HUES48 (cell line): ENCODE data around the gene ERI3.
"Not testable (repeated sequence)": the region's sequence is repeated elsewhere in the genome, so short reads cannot be mapped to it uniquely, and the experiment has no call there.

Experiments
- H3K27ac ChIP-seq: one replicate; pipeline ENCODE4 v1.7.0; 2013; ENCODE audit warnings: low read depth, low read length, inconsistent platforms
- H3K27me3 ChIP-seq: 2 replicates; pipeline ENCODE4 v1.6.1; 2013; ENCODE audit warnings: mild to moderate bottlenecking, low read length; ENCODE audit not compliant: control insufficient read depth, insufficient read depth
- H3K36me3 ChIP-seq: 2 replicates; pipeline ENCODE4 v1.6.1; 2013; ENCODE audit warnings: low read length; ENCODE audit not compliant: control insufficient read depth, insufficient read depth
- H3K4me1 ChIP-seq: 2 replicates; pipeline ENCODE4 v1.6.1; 2013; ENCODE audit warnings: mild to moderate bottlenecking, low read length; ENCODE audit not compliant: control insufficient read depth, insufficient read depth
- H3K4me3 ChIP-seq: 2 replicates; pipeline ENCODE4 v1.5.1; 2013; ENCODE audit warnings: mild to moderate bottlenecking, low read depth, low read length
- H3K9ac ChIP-seq: 2 replicates; pipeline ENCODE4 v1.6.1; 2013; ENCODE audit warnings: mild to moderate bottlenecking, low read depth, low read length, moderate library complexity
- H3K9me3 ChIP-seq: 2 replicates; pipeline ENCODE4 v1.6.1; 2013; ENCODE audit warnings: low read length; ENCODE audit not compliant: control insufficient read depth, insufficient read depth

Gene ERI3

DNA sequence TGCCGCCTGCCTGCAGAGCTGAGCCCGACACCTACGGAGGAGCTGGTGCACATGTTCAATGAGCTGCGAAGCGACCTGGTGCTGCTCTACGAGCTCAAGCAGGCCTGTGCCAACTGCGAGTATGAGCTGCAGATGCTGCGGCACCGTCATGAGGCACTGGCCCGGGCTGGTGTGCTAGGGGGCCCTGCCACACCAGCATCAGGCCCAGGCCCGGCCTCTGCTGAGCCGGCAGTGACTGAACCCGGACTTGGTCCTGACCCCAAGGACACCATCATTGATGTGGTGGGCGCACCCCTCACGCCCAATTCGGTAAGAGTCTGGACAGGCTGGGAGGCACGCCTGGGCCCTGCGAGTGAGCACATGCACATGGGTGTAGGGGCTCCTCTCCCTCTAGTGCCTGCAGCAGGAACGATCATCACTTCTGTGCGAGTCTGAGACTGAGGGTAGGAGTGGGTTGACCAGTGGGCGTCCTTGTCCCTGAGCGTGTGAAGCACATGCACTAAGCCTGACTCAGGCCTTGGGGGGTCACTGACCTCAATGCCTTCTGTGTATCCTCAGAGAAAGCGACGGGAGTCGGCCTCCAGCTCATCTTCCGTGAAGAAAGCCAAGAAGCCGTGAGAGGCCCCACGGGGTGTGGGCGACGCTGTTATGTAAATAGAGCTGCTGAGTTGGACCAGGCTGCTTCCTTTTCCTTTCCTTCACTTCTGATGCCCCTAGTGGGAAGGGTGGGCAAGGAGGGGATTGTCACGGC lies 134.9 kb downstream of the ERI3 start:
- peaks cover 62% of the 10 kb centered on the region for H3K36me3 ChIP-seq
- no peak overlapping the region for H3K4me3 ChIP-seq
- H3K27ac ChIP-seq = no peak overlapping the region
- no peak overlapping the region for H3K9ac ChIP-seq
- no peaks in the 10 kb centered on the region for H3K27me3 ChIP-seq
- H3K4me1 ChIP-seq = no peaks in the 10 kb centered on the region
- peaks cover 2% of the 10 kb centered on the region; the same call in 1 of the 2 replicates for H3K9me3 ChIP-seq

- Histone ChIP-seq H3K36me3 (peaks cover 68% of the 10 kb centered on the region), H3K4me3 (no peak overlapping the region)
Measured at GRCh38 chr1:44219301-44219626, 135.8 kb downstream of the ERI3 start.

GRCh38 chr1:44218503-44219300 lies 136.4 kb downstream of the ERI3 start:
- Histone ChIP-seq H3K36me3 (peaks cover 68% of the 10 kb centered on the region), H3K27ac (no peak overlapping the region), H3K4me3 (no peak overlapping the region)

More at GRCh38 chr1:44219301-44219626, 135.8 kb downstream of the ERI3 start:
- Histone ChIP-seq H3K9me3 (no peaks in the 10 kb centered on the region), H3K9ac (no peak overlapping the region), H3K4me1 (0 out of 2 replicates have a peak, but pooled peaks cover 1% of the 10 kb centered on the region), H3K27me3 (no peaks in the 10 kb centered on the region), H3K27ac (no peak overlapping the region)

GRCh38 chr1:44217809-44218410 lies 137.1 kb downstream of the ERI3 start:
- Histone ChIP-seq H3K9ac (no peak overlapping the region), H3K4me1 (peaks cover 5% of the 10 kb centered on the region; the same call in 1 of the 2 replicates), H3K36me3 (peaks cover 68% of the 10 kb centered on the region)

More at GRCh38 chr1:44218503-44219300, 136.4 kb downstream of the ERI3 start:
- Histone ChIP-seq H3K9me3 (no peaks in the 10 kb centered on the region), H3K4me1 (peaks cover 5% of the 10 kb centered on the region; the same call in 1 of the 2 replicates), H3K9ac (no peak overlapping the region), H3K27me3 (no peaks in the 10 kb centered on the region)

DNA sequence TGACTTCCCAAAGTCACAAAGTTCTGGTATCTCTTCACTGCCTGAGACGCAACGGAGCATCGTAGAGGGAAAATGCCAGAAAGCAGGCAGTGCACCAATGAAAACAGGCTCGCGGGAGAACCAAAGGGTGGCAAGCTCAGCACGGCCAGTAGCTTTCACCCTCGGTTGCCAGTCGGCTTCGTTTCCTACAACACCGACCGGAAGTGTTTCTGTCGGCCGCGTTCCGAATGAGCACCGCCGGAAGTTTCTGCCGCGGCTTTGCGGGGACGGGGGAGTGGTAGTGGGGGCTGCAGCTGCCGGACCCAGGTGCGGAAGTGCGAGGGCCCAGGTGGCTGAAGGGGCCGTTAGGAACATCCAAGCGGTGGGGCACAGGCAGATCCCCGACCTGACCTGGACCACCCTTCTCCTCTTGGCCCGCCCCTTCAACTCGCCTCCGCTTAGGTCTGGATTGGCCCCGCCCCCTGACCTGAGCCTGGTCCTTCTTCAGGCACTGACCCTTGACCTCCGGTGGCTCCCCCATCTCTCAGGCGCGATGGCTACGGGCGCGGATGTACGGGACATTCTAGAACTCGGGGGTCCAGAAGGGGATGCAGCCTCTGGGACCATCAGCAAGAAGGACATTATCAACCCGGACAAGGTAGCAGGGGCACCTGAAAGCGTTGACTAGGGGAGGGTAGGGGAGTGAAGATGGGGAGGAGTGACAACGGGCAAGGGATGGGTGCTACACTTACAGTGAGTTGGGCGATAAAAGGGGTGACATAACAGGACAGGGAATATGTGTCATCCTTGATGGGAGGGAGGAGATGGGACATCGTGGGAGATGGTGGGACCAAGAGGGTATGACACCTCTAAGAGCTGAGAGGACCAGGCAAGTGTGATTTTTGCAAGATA lies 141.6 kb downstream of the ERI3 start, which contains the start of gene DMAP1:
Gene DMAP1 (plus strand): TSS at position 250 of the 891 bp plus-strand sequence. CDS start 283 bp downstream, at position 533.
- Histone ChIP-seq H3K27me3 (no peaks in the 10 kb centered on the region), H3K9me3 (no peaks in the 10 kb centered on the region), H3K4me1 (peaks cover 5% of the 10 kb centered on the region; the same call in 1 of the 2 replicates), H3K27ac (peak within 1 kb of the TSS; percentile 51), H3K36me3 (peaks cover 36% of the 10 kb centered on the region), H3K4me3 (peak within 1 kb of the TSS; percentile 89), H3K9ac (peak within 1 kb of the TSS; percentile 62)

More at GRCh38 chr1:44217809-44218410, 137.1 kb downstream of the ERI3 start:
- Histone ChIP-seq H3K4me3 (no peak overlapping the region), H3K27me3 (no peaks in the 10 kb centered on the region), H3K27ac (no peak overlapping the region), H3K9me3 (no peaks in the 10 kb centered on the region)

DNA sequence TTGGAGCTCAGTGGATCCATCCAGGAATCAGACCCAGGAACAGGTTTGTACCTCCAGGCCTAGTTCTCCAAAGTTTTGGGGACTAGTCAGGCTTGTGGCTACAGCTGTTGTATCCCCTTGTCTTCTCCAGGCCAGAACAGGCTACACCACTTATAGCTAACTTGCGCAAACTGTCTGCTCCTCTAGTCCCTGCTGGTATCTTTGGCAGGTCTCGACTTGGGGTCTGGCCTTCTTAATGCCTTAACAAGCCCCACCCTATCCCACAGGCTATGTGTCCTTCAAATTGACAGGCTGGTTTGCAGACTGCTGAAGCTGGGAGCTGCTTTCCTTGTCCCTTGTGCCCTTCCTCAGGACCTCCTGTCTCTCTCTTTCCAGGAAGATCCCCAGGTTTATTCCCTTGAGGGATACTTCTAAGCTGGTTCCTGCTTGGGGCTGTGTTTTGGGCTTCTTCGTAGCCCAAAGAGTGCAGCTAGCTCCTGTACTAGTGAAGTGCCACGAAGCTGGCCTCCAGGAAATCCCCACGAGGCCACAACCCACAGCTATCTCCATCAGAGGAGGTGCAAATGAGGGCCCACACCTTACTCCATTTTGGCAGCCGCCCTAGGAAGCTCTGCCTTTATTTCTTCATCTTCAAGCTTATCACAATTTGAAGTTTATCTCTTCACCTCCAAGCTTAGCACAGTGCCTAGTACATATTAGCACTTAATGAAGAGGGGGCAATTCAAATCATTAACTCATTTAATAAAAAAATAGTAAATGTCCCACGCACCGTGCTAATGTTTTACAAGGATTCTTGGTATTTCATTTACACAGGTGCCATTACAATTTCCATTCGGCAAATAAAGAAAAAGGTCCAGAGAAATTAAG lies 142.5 kb downstream of the ERI3 start:
- Histone ChIP-seq H3K4me3 (peak overlapping the region; percentile 89), H3K9ac (peak overlapping the region; percentile 42; the same call in 1 of the 2 replicates), H3K4me1 (peaks cover 5% of the 10 kb centered on the region; the same call in 1 of the 2 replicates), H3K27me3 (no peaks in the 10 kb centered on the region), H3K27ac (no peak overlapping the region), H3K36me3 (peaks cover 29% of the 10 kb centered on the region), H3K9me3 (no peaks in the 10 kb centered on the region)

GRCh38 chr1:44210595-44210994 lies 144.5 kb downstream of the ERI3 start:
- Histone ChIP-seq H3K4me3 (no peak overlapping the region), H3K27me3 (no peaks in the 10 kb centered on the region), H3K36me3 (peaks cover 10% of the 10 kb centered on the region; the same call in 1 of the 2 replicates), H3K9ac (no peak overlapping the region), H3K9me3 (no peaks in the 10 kb centered on the region), H3K4me1 (peaks cover 5% of the 10 kb centered on the region; the same call in 1 of the 2 replicates), H3K27ac (no peak overlapping the region)

GRCh38 chr1:44208226-44208625 lies 146.8 kb downstream of the ERI3 start:
- no peaks in the 10 kb centered on the region for H3K4me1 ChIP-seq
- no peak overlapping the region for H3K27ac ChIP-seq
- H3K9ac ChIP-seq = no peak overlapping the region
- no peaks in the 10 kb centered on the region for H3K36me3 ChIP-seq
- H3K27me3 ChIP-seq = no peaks in the 10 kb centered on the region
- no peak overlapping the region for H3K4me3 ChIP-seq
- no peaks in the 10 kb centered on the region for H3K9me3 ChIP-seq

GRCh38 chr1:44206545-44206944 lies 148.5 kb downstream of the ERI3 start:
- H3K27ac ChIP-seq, H3K4me1 ChIP-seq, H3K36me3 ChIP-seq, H3K27me3 ChIP-seq, H3K9ac ChIP-seq, H3K4me3 ChIP-seq, H3K9me3 ChIP-seq: not testable (repeated sequence)
